ENCODE data around the gene POU4F2.

POU4F2 gene, protein sequence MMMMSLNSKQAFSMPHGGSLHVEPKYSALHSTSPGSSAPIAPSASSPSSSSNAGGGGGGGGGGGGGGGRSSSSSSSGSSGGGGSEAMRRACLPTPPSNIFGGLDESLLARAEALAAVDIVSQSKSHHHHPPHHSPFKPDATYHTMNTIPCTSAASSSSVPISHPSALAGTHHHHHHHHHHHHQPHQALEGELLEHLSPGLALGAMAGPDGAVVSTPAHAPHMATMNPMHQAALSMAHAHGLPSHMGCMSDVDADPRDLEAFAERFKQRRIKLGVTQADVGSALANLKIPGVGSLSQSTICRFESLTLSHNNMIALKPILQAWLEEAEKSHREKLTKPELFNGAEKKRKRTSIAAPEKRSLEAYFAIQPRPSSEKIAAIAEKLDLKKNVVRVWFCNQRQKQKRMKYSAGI

GRCh38 chr4:146638786-146639505 lies at the start of gene POU4F2:
Gene POU4F2 (plus strand): TSS chr4:146638893. CDS start chr4:146639141, 248 bp downstream.
- DNase-seq (ENCODE audit: low read depth in 2 of 2) = no peak

DNA sequence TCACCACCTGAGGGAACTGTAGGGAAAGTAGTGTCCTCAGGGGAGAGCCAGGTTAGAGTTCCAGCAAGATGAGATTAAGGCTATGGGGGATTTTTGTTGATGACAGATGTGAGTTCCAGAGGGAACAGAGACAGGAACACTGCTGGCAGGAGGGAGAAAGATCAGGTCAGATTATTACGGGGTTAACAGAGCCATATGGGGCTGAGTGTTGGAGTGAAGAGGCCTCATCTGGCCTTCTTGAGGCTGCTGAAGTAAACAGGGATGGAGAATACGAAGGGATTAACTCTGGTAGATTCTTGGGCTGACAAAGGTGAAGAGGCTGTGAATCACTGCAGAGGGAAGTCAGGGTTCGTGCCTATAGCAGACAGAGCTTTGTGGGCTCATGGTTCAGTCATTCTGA lies 47.9 kb upstream of the POU4F2 start:
- no peak for DNase-seq (ENCODE audit: low read depth in 2 of 2)

GRCh38 chr4:146592019-146592418 lies 46.7 kb upstream of the POU4F2 start:
- DNase-seq (ENCODE audit: low read depth in 2 of 2) = no peak

- no peak for DNase-seq (ENCODE audit: low read depth in 2 of 2)
Observed at GRCh38 chr4:146632770-146633470, 5.8 kb upstream of the POU4F2 start.

DNA sequence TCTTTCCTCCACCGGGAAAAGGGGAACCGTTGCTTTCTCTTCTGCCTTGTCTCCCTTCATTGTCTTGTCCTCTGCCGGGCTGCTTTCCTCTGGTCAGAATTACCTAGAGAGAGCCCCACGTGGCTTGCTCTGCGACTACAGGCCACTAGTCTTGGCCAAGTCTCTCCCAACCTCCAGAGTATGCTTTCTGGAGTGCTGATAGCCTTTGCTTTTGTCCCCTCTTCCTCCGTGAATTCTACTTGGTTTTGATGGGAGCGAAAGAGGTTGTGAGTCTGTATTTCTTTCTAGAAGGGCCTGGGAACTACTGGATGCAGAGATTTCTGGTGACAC lies 5.3 kb upstream of the POU4F2 start:
- DNase-seq (ENCODE audit: low read depth in 2 of 2) = no peak

- no peak for DNase-seq (ENCODE audit: low read depth in 2 of 2)
Observed at GRCh38 chr4:146634825-146635224, 3.9 kb upstream of the POU4F2 start.

- no peak for DNase-seq (ENCODE audit: low read depth in 2 of 2)
Observed at GRCh38 chr4:146637621-146638332, 916 bp upstream of the POU4F2 start.

DNA sequence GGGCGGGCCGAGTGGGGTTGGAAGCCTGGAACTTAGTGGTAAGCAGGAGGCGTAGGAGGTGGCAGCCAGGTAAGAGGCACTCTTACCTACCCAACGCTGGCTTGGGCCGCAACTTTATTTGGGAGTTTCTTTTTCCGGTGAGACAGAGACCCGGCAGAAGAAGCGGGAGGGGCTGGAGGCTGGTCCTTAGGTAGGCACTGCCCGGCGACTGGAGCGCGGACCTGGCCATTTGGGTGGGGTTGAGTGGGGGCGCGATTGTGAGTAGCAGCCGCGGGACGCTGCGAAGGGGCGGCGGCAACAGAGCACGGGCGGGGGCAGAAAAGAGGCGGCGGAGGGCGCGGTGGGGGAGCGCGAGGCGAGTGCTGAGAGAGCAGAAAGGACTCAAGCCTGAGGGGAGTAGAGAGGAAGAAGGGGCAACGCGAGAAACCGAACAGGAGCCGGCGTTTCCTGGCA lies 334 bp upstream of the POU4F2 start:
- DNase-seq (ENCODE audit: low read depth in 2 of 2) = no peak

DNA sequence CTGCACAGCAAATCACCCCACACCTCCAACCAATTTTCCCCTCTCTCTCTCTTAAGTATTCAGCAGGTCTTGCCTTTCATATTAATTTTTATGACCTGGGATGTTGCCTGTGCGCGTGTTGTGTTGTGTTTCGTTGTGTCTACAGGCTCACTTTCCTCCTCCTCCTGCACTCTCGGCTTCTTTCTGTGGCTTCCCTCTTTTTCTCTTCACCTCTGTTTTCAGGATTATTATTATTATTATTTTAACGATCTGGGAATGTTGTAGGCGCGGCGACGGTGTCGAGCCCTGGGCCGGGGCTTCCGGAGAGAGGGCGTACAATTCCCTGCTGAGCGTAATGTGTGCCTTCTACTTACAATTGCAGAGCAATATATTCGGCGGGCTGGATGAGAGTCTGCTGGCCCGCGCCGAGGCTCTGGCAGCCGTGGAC lies 826 bp downstream of the POU4F2 start:
- DNase-seq (ENCODE audit: low read depth in 2 of 2) = no peak

DNA sequence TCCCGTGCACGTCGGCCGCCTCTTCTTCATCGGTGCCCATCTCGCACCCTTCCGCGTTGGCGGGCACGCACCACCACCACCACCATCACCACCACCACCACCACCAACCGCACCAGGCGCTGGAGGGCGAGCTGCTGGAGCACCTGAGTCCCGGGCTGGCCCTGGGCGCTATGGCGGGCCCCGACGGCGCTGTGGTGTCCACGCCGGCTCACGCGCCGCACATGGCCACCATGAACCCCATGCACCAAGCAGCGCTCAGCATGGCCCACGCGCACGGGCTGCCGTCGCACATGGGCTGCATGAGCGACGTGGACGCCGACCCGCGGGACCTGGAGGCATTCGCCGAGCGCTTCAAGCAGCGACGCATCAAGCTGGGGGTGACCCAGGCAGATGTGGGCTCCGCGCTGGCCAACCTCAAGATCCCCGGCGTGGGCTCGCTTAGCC lies 1.4 kb downstream of the POU4F2 start:
- DNase-seq (ENCODE audit: low read depth in 2 of 2) = no peak

DNA sequence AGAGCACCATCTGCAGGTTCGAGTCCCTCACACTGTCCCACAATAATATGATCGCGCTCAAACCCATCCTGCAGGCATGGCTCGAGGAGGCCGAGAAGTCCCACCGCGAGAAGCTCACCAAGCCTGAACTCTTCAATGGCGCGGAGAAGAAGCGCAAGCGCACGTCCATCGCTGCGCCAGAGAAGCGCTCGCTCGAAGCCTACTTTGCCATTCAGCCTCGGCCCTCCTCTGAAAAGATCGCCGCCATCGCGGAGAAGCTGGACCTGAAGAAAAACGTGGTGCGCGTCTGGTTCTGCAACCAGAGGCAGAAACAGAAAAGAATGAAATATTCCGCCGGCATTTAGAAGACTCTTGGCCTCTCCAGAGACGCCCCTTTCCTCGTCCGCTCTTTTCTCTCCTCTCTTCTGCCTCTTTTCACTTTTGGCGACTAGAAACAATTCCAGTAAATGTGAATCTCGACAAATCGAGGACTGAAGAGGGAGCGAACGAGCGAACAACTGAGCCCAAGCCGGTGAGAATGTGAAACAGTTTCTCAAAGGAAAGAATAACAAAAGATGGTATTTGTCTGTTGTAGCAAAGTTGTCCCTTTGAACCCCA lies 1.9 kb downstream of the POU4F2 start:
- DNase-seq (ENCODE audit: low read depth in 2 of 2) = no peak

- DNase-seq (ENCODE audit: low read depth in 2 of 2) = no peak
Observed at GRCh38 chr4:146641762-146642161, 3.1 kb downstream of the POU4F2 start.

GRCh38 chr4:146643812-146644401 lies 5.2 kb downstream of the POU4F2 start:
- no peak for DNase-seq (ENCODE audit: low read depth in 2 of 2)

- DNase-seq (ENCODE audit: low read depth in 2 of 2) = no peak
Observed at GRCh38 chr4:146645921-146646320, 7.2 kb downstream of the POU4F2 start.

- DNase-seq (ENCODE audit: low read depth in 2 of 2) = no peak
Observed at GRCh38 chr4:146646593-146647325, 8.1 kb downstream of the POU4F2 start.

DNA sequence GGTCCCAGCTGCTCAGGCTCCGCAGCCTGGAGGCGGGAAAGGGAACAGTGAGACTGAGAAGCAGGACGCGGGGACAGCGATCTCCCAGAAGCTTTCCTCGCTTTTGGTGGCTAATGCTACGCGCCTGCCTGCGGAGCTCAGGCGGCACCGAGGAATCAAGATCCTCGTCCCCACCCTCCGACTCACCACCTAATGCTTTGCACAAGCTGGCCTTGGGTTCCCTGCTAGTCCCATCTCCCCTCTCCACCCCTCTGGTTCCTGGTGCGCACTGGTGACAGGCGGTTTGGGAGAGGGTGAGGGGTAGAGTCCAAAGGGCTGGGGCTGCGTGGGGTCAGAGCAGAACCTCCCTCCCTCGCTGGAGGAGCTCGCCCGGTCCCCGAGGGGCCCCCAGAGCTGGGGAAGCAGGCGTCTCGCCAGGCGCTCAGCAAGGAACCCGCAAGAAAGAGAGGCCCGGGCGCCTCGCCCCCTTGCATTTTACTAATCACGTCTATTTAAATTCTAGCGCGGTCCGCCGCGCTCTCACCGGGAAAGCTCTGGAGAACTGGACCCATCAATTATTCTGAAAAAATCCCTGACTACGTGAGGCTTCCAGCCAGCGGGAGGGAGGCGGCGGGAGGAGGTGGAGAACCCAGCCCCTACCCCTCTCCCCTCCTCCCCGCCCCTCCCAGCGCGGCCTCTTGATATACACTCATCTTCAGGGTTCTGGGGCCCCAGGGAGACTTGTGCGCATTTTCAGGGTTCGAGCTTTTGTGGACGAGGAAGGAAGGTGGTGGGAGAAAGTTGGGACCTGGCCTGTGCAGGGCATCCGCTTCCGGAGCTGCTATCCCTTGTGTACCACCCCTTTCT lies 9.1 kb downstream of the POU4F2 start:
- no peak for DNase-seq (ENCODE audit: low read depth in 2 of 2)

- no peak for DNase-seq (ENCODE audit: low read depth in 2 of 2)
Observed at GRCh38 chr4:146648461-146648783, 9.7 kb downstream of the POU4F2 start.

DNA sequence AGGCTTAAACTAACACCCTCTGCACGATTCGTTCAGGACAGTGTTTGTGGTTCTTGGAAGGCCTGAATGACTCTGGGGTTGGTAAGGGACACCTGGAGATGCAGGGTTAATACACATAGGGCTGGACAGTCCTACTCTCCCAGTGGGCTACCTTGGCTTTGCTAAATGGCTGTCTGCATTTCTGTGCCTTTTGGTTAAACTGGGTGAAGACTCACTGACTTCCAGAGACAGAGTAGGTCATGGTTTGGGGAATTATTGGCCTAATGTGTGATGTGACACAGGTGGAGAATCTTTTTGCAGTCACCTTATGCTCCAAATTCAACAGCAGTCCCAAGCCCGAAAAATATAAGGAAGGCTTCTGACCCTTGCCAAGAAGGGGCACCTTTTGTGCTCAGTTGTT lies 10.5 kb downstream of the POU4F2 start:
- DNase-seq (ENCODE audit: low read depth in 2 of 2) = no peak

- no peak for DNase-seq (ENCODE audit: low read depth in 2 of 2)
Observed at GRCh38 chr4:146650034-146650433, 11.3 kb downstream of the POU4F2 start.
